H1 (cell line): ENCODE results near the gene SLC38A8. TPM values are rescaled to one million over a fixed set of nuclear protein-coding genes. Genes with fewer than 3 reads are reported as not detected.

Source experiments
- CTCF ChIA-PET: fragments of 300-600 bp; sonication (Branson Sonifier 250); formaldehyde crosslinking; loops from one replicate; lab custom pipeline; 2021; ENCODE audit not compliant: partially characterized antibody; lab: Charles Lee
- POLR2A ChIA-PET: fragments of 300-600 bp; sonication (Branson Sonifier 250); formaldehyde crosslinking; loops from one replicate; lab custom pipeline; 2021; ENCODE audit warnings: inconsistent platforms; ENCODE audit not compliant: partially characterized antibody; lab: Charles Lee
- DNase-seq, 2 experiments: peaks; one replicate each; pipeline versions ENCODE4 v3.0.0 to v3.0.0-alpha.2; 2010 to 2022; ENCODE audit warnings: low spot score in 2 of 2, low read depth in 1 of 2, mixed read lengths in 1 of 2
- FAIRE-seq: peaks from 2 replicates; lab custom pipeline; 2011; peaks lifted over from hg19 to GRCh38; lab: Jason Lieb, UNC
- H2AFZ ChIP-seq: 2 replicates; pipeline ENCODE4 v1.8.1; 2012; ENCODE audit warnings: low read length, inconsistent platforms
- H2AK5ac ChIP-seq: 2 replicates; pipeline ENCODE4 v1.6.1; 2013; ENCODE audit warnings: low read depth, low read length
- H2BK120ac ChIP-seq: replicated peaks from 2 replicates; pipeline ENCODE3; 2013; ENCODE audit warnings: low read depth, low read length, inconsistent platforms
- H2BK12ac ChIP-seq: 2 replicates; pipeline ENCODE4 v1.6.1; 2013; ENCODE audit warnings: low read depth, low read length
- H2BK15ac ChIP-seq: 2 replicates; pipeline ENCODE4 v1.6.1; 2013; ENCODE audit warnings: low read length
- H2BK20ac ChIP-seq: 2 replicates; pipeline ENCODE4 v1.6.1; 2013; ENCODE audit warnings: low read length
- H2BK5ac ChIP-seq: 2 replicates; pipeline ENCODE4 v1.6.1; 2013; ENCODE audit warnings: low read depth, low read length
- H3K14ac ChIP-seq: 2 replicates; pipeline ENCODE4 v1.6.1; 2013; ENCODE audit warnings: inconsistent platforms; ENCODE audit not compliant: insufficient read length
- H3K18ac ChIP-seq: 2 replicates; pipeline ENCODE4 v1.6.1; 2013; ENCODE audit warnings: low read length; ENCODE audit errors: extremely low read depth
- H3K23ac ChIP-seq: 2 replicates; pipeline ENCODE4 v1.6.1; 2013; ENCODE audit warnings: inconsistent platforms; ENCODE audit not compliant: insufficient read length
- H3K23me2 ChIP-seq: 2 replicates; pipeline ENCODE4 v1.6.1; 2013; ENCODE audit warnings: low read depth, low read length
- H3K27ac ChIP-seq: 2 replicates; pipeline ENCODE4 v1.6.1; 2011; ENCODE audit warnings: low read depth, low read length, inconsistent platforms
- H3K27me3 ChIP-seq, 4 experiments: replicated peaks in 1 of 4; 1 replicate in 1 of 4; 2 replicates in 3 of 4; pipeline versions ENCODE4 v1.6.1 to v1.8.1; 2011 to 2013; ENCODE audit warnings: low read length in 3 of 4, mild to moderate bottlenecking in 3 of 4, inconsistent platforms in 2 of 4, mixed read lengths in 2 of 4, moderate library complexity in 1 of 4; ENCODE audit not compliant: control insufficient read depth in 3 of 4, insufficient read depth in 3 of 4; ENCODE audit errors: extremely low read depth in 1 of 4
- H3K36me3 ChIP-seq, 4 experiments: 2 replicates each; pipeline versions ENCODE4 v1.6.1 to v1.8.1; 2011 to 2013; ENCODE audit warnings: mild to moderate bottlenecking in 4 of 4, low read length in 3 of 4, moderate library complexity in 2 of 4, control low read depth in 1 of 4, inconsistent platforms in 1 of 4; ENCODE audit not compliant: insufficient read depth in 4 of 4, control insufficient read depth in 2 of 4
- H3K4ac ChIP-seq: replicated peaks from 2 replicates; pipeline ENCODE3; 2013; ENCODE audit warnings: low read length, low read depth, mixed read lengths, inconsistent platforms; ENCODE audit not compliant: insufficient read length
- H3K4me1 ChIP-seq, 4 experiments: replicated peaks in 1 of 4; 1 replicate in 1 of 4; 2 replicates in 3 of 4; pipeline versions ENCODE4 v1.6.1 to v1.8.1; 2011 to 2013; ENCODE audit warnings: low read length in 3 of 4, inconsistent platforms in 2 of 4, mixed read lengths in 1 of 4; ENCODE audit not compliant: insufficient read depth in 4 of 4, control insufficient read depth in 3 of 4
- H3K4me2 ChIP-seq, 2 experiments: 2 replicates each; pipeline versions ENCODE4 v1.6.1 to v1.8.1; 2011 to 2013; ENCODE audit warnings: low read depth in 2 of 2, low read length in 2 of 2, control low read depth in 1 of 2, inconsistent platforms in 1 of 2, mild to moderate bottlenecking in 1 of 2; ENCODE audit not compliant: insufficient read depth in 1 of 2
- H3K4me3 ChIP-seq, 4 experiments: fragments of 200-600, 300-600 bp in 1 of 4; sonication (generic), shearing (Covaris generic), sonication (Bioruptor Twin) in 1 of 4; 2 replicates each; pipeline versions ENCODE4 v1.5.1 to v1.8.1; 2011 to 2016; ENCODE audit warnings: low read length in 4 of 4, low read depth in 3 of 4, control low read depth in 2 of 4, inconsistent platforms in 2 of 4, mild to moderate bottlenecking in 2 of 4, mixed read lengths in 1 of 4, moderate library complexity in 1 of 4; ENCODE audit not compliant: insufficient read depth in 2 of 4; ENCODE audit errors: extremely low read depth in 1 of 4
- H3K56ac ChIP-seq: replicated peaks from 2 replicates; pipeline ENCODE3; 2013; ENCODE audit warnings: low read depth, mild to moderate bottlenecking, mixed read lengths, low read length, inconsistent platforms; ENCODE audit not compliant: insufficient read length
- H3K79me1 ChIP-seq: 2 replicates; pipeline ENCODE4 v1.6.1; 2013; ENCODE audit warnings: low read depth, low read length, control low read depth
- H3K79me2 ChIP-seq, 2 experiments: 2 replicates each; pipeline versions ENCODE4 v1.6.1 to v1.8.1; 2012 to 2013; ENCODE audit warnings: low read length in 2 of 2, mild to moderate bottlenecking in 2 of 2, inconsistent platforms in 1 of 2; ENCODE audit not compliant: insufficient read depth in 2 of 2, control insufficient read depth in 1 of 2
- H3K9ac ChIP-seq, 4 experiments: replicated peaks in 1 of 4; 1 replicate in 1 of 4; 2 replicates in 3 of 4; pipeline versions ENCODE4 v1.6.1 to v1.8.1; 2011 to 2013; ENCODE audit warnings: low read depth in 3 of 4, low read length in 3 of 4, control low read depth in 2 of 4, mild to moderate bottlenecking in 2 of 4, moderate library complexity in 2 of 4, inconsistent platforms in 1 of 4; ENCODE audit errors: extremely low read depth in 1 of 4
- H3K9me3 ChIP-seq, 2 experiments: 2 replicates each; pipeline versions ENCODE4 v1.6.1 to v1.8.1; 2012 to 2013; ENCODE audit warnings: mild to moderate bottlenecking in 2 of 2, moderate library complexity in 2 of 2, control low read depth in 1 of 2, inconsistent platforms in 1 of 2, low read depth in 1 of 2, low read length in 1 of 2, mixed read lengths in 1 of 2; ENCODE audit not compliant: insufficient read depth in 2 of 2
- H4K20me1 ChIP-seq, 2 experiments: replicated peaks in 1 of 2; 2 replicates each; pipeline versions ENCODE3 to v1.8.1; 2011 to 2013; ENCODE audit warnings: inconsistent platforms in 2 of 2, low read length in 2 of 2, mild to moderate bottlenecking in 1 of 2; ENCODE audit not compliant: insufficient read depth in 2 of 2, control insufficient read depth in 1 of 2
- H4K5ac ChIP-seq: 2 replicates; pipeline ENCODE4 v1.6.1; 2013; ENCODE audit warnings: low read length, low read depth, mixed read lengths, inconsistent platforms; ENCODE audit not compliant: insufficient read length
- H4K8ac ChIP-seq: 2 replicates; pipeline ENCODE4 v1.8.0; 2013; ENCODE audit warnings: mild to moderate bottlenecking, moderate library complexity, low read length, inconsistent platforms; ENCODE audit not compliant: insufficient read depth; ENCODE audit errors: extremely low read depth
- H4K91ac ChIP-seq: replicated peaks from 2 replicates; pipeline ENCODE3; 2013; ENCODE audit warnings: low read length, mixed read lengths, inconsistent platforms; ENCODE audit not compliant: insufficient read length
- CHD2 ChIP-seq: IDR thresholded peaks from 2 replicates; pipeline ENCODE4 v1.6.1; 2012; ENCODE audit warnings: low read length, improper control_type of control experiment
- EZH2 ChIP-seq: fragments of 200-600 bp; sonication (generic); IDR thresholded peaks from 2 replicates; pipeline ENCODE4 v1.7.1; 2012; ENCODE audit warnings: low read depth, mild to moderate bottlenecking, moderate library complexity, low read length, inconsistent platforms; ENCODE audit not compliant: severe bottlenecking
- HDAC2 ChIP-seq, 2 experiments: fragments of 300-600 bp in 1 of 2; sonication (generic) in 1 of 2; IDR thresholded peaks; 2 replicates each; pipeline ENCODE4 v1.6.1; 2011 to 2012; ENCODE audit warnings: low read depth in 2 of 2, low read length in 2 of 2, mild to moderate bottlenecking in 2 of 2, moderate library complexity in 2 of 2, borderline replicate concordance in 1 of 2, inconsistent platforms in 1 of 2
- NANOG ChIP-seq: IDR thresholded peaks from 2 replicates; pipeline ENCODE4 v1.6.1; 2011; ENCODE audit warnings: low read length, low read depth, mild to moderate bottlenecking, inconsistent platforms; ENCODE audit not compliant: insufficient read depth, poor library complexity, severe bottlenecking
- SP4 ChIP-seq: IDR thresholded peaks from 2 replicates; pipeline ENCODE4 v1.6.1; 2012; ENCODE audit warnings: low read length, inconsistent platforms
- WGBS, 2 experiments: shearing (Covaris generic) in 1 of 2; methylation state at CpG; one replicate each; pipeline versions ENCODE4 v1.1.6 to v1.1.7; 2013 to 2015; ENCODE audit warnings: low lambda C conversion rate in 2 of 2, mixed read lengths in 2 of 2, inconsistent platforms in 1 of 2, low coverage in 1 of 2, missing lambda C conversion rate in 1 of 2; ENCODE audit not compliant: insufficient replicate concordance in 2 of 2, insufficient coverage in 1 of 2, insufficient read length in 1 of 2; ENCODE audit errors: extremely low coverage in 1 of 2, missing lambda C conversion rate in 1 of 2; 5-methylcytosine and 5-hydroxymethylcytosine counted together
- polyA plus RNA-seq, 7 experiments: library from polyadenylated mRNA; depleted of rRNA in 3 of 7; stranded (reverse) in 5 of 7; unstranded in 2 of 7; fragments of >200 nt in 5 of 7; fragments of 200-250 nt in 2 of 7; gene quantifications; 1 replicate in 5 of 7; 2 replicates in 1 of 7; 4 replicates in 1 of 7; pipeline versions ENCODE4 v1.2.1 to v1.2.3, GENCODE V29; 2011 to 2013; ENCODE audit warnings: missing spikeins in 2 of 7, mixed read lengths in 2 of 7
- total RNA-seq: library from RNA; stranded (reverse); fragmentation: NEBNext Ultra II Directional; extraction: Animal tissue kit (Norgen Biotek cat#: 25700); gene quantifications from 2 replicates; pipeline ENCODE4 v1.2.1, GENCODE V29; 2021

Gene SLC38A8
- total and polyA plus RNA-seq, 2 of the 8 experiments (the other 6 are each of a cell fraction or from before 2014, with no cell fraction given), result 0.08 TPM; not detected in 1

- H3K23me2 ChIP-seq, result no peaks in the 10 kb centered on the region
- no peak overlapping the region for H2AK5ac ChIP-seq
- H3K4me1 ChIP-seq, result peaks cover 0 to 12% (median 9%) of the 10 kb centered on the region in 4 experiments; a peak in 6 of 7 replicates
Measured at GRCh38 chr16:84042879-84043485, 387 bp upstream of the SLC38A8 start.

More at GRCh38 chr16:84042879-84043485, 387 bp upstream of the SLC38A8 start:
- H3K23ac ChIP-seq, result no peak overlapping the region
- H2AFZ ChIP-seq, result no peak overlapping the region
- H3K36me3 ChIP-seq, result no peaks in the 10 kb centered on the region
- H3K56ac ChIP-seq, result no peak overlapping the region
- no peak overlapping the region; a peak in 1 of 4 replicates for H3K4me2 ChIP-seq
- peak overlapping the region; percentile 12; the same call in 1 of the 2 replicates for H2BK15ac ChIP-seq
- FAIRE-seq (no peak), DNase-seq (no peak)
- WGBS, 2 experiments, result 72% methylated on average over 22 of the region's 22 CpGs; no CpG with 5 or more reads in 1 of the 2 experiments
- H3K18ac ChIP-seq, result no peak overlapping the region
- no peak overlapping the region for H2BK12ac ChIP-seq
- H4K20me1 ChIP-seq, result no peaks in the 10 kb centered on the region
- no peaks in the 10 kb centered on the region for H3K79me1 ChIP-seq
- H2BK20ac ChIP-seq, result no peak overlapping the region
- POLR2A ChIA-PET, result interaction anchor here (0.9 to 2.2 kb wide), 4 partner anchors 13 to 77 kb away, joined by 3 to 10 read pairs (median 6); partner anchors contain the start of gene MBTPS1
- H3K14ac ChIP-seq, result no peak overlapping the region
- H4K8ac ChIP-seq, result no peak overlapping the region
- no peak overlapping the region for H3K9ac ChIP-seq
- H4K91ac ChIP-seq, result no peak overlapping the region
- no peak overlapping the region for H4K5ac ChIP-seq
- no peaks in the 10 kb centered on the region; a peak in 1 of 7 replicates for H3K27me3 ChIP-seq
- no peak overlapping the region for H2BK5ac ChIP-seq
- H3K4ac ChIP-seq, result no peak overlapping the region
- no peak overlapping the region for H2BK120ac ChIP-seq
- no peaks in the 10 kb centered on the region for H3K79me2 ChIP-seq
- 0 out of 8 replicates have a peak overlapping the region, but pooled peaks of 1 of the 4 experiments have one; percentile 5 for H3K4me3 ChIP-seq
- CTCF ChIA-PET, result interaction anchor here (0.6 to 12.8 kb wide), 20 partner anchors 9 to 155 kb away, joined by 3 to 267 read pairs (median 7); partner anchors contain the start of gene OSGIN1
- H3K27ac ChIP-seq, result no peak overlapping the region
- H3K9me3 ChIP-seq, result no peaks in the 10 kb centered on the region
- TF ChIP-seq NANOG, result no peak
- TF ChIP-seq EZH2, result no peak
- no peak for TF ChIP-seq SP4
- TF ChIP-seq CHD2, result no peak
- TF ChIP-seq HDAC2 (IDR thresholded peaks at IDR 0.05; ENCODE audit: borderline replicate concordance in 1 of 2, low read depth in 2 of 2, low read length in 2 of 2), result no peak
